ENCODE results near the gene RBAK. TPM values are rescaled to one million over a fixed set of nuclear protein-coding genes. Genes with fewer than 3 reads are reported as not detected.

The RBAK gene
- total and polyA plus RNA-seq, 2 of the 4 experiments (the other 2 are of a cell fraction): 2.8 to 8.1 TPM

GRCh38 chr7:4998244-4998643, 47.4 kb upstream of the RBAK start:
- H3K9me1 ChIP-seq (ENCODE audit: insufficient read depth, low read length): no peaks in the 10 kb centered on the region
- no peak overlapping the region for H4K91ac ChIP-seq (ENCODE audit: insufficient read depth, low read depth, low read length)
- in situ Hi-C loops (cut with MboI; ENCODE audit: low sequenced_read_pairs): no loop called here
- ATAC-seq (ENCODE audit: low read depth) (no peak), DNase-seq (no peak)
- H2BK20ac ChIP-seq (ENCODE audit: low read depth, low read length): no peak overlapping the region
- dilution Hi-C loops (cut with HindIII; ENCODE audit: low sequenced_read_pairs, unreplicated experiment): no loop called here
- H2BK5ac ChIP-seq (ENCODE audit: low read depth, low read length, poor library complexity, severe bottlenecking): no peak overlapping the region
- no peak overlapping the region for H3K9ac ChIP-seq (ENCODE audit: low read depth, low read length)
- ChIA-PET CTCF (interaction anchor here (1.3 kb wide), 1 partner anchor 24 kb away, joined by 4 read pairs; no protein-coding TSS in a partner anchor), POLR2A (ENCODE audit: unreplicated experiment) (no interaction called here)
- no peaks in the 10 kb centered on the region for H3K9me3 ChIP-seq (ENCODE audit: control insufficient read depth, insufficient read depth, low read length)
- H2BK15ac ChIP-seq (ENCODE audit: low read depth, low read length): no peak overlapping the region
- peaks cover 0 to 6% of the 10 kb centered on the region in 2 experiments; a peak in 3 of 4 replicates for H3K79me1 ChIP-seq (ENCODE audit: low read depth in 1 of 2, low read length in 2 of 2)
- H4K5ac ChIP-seq (ENCODE audit: low read depth, low read length): no peak overlapping the region
- peaks cover 56% of the 10 kb centered on the region for H3K36me3 ChIP-seq (ENCODE audit: control insufficient read depth, insufficient read depth, low read length)
- H3K27ac ChIP-seq (ENCODE audit: insufficient read depth, low read length): no peak overlapping the region
- no peak overlapping the region for H3K14ac ChIP-seq (replicated peaks; ENCODE audit: low read depth, low read length)
- no peak overlapping the region for H2BK120ac ChIP-seq (ENCODE audit: low read depth, low read length)
- BruUV-seq (replicated peaks): no TSS peak
- intact Hi-C loops (cut with micrococcal nuclease): no loop called here
- H3K23ac ChIP-seq (ENCODE audit: low read depth, low read length): no peak overlapping the region
- no peak overlapping the region for H3K56ac ChIP-seq (ENCODE audit: extremely low read depth, insufficient read depth, low read length)
- no peak overlapping the region for H3K4me3 ChIP-seq (ENCODE audit: insufficient read depth, low read depth, low read length)
- no peaks in the 10 kb centered on the region for H3K4me1 ChIP-seq (ENCODE audit: control insufficient read depth, insufficient read depth, low read length)
- H4K20me1 ChIP-seq (ENCODE audit: insufficient read depth, low read length): no peaks in the 10 kb centered on the region; the same call in 1 of the 2 replicates
- H2AK5ac ChIP-seq (ENCODE audit: low read depth, low read length): no peak overlapping the region
- H3K4me2 ChIP-seq (ENCODE audit: low read depth, low read length): no peak overlapping the region
- no peak overlapping the region for H4K8ac ChIP-seq (ENCODE audit: low read depth in 2 of 2, low read length in 2 of 2)
- H2AK9ac ChIP-seq (replicated peaks; ENCODE audit: low read depth, low read length, poor library complexity): no peak overlapping the region
- H2AFZ ChIP-seq (replicated peaks; ENCODE audit: low read length, poor library complexity): no peak overlapping the region
- no peak for TF ChIP-seq MXI1 (IDR thresholded peaks at IDR 0.05; ENCODE audit: borderline replicate concordance, low read depth, low read length)
- no peak for TF ChIP-seq CHD1 (IDR thresholded peaks at IDR 0.05; ENCODE audit: low read depth, low read length)
- WGBS, 2 experiments (ENCODE audit: extremely low coverage in 2 of 2, insufficient read length in 1 of 2): no CpG with 5 or more reads among the region's 3 CpGs
- no peak overlapping the region for H3K18ac ChIP-seq (ENCODE audit: low read depth, low read length)
- no peaks in the 10 kb centered on the region for H3K27me3 ChIP-seq (ENCODE audit: control insufficient read depth, insufficient read depth, low read length)
- H3K4ac ChIP-seq (ENCODE audit: low read depth, low read length): no peak overlapping the region

Data from IMR-90 (cell line).